Activated CD8-positive, alpha-beta T cell treated with anti-CD3 and anti-CD28 coated beads for 36 hours (primary cell): ENCODE results near the gene PTGES2. TPM values are rescaled to one million over a fixed set of nuclear protein-coding genes. Genes with fewer than 3 reads are reported as not detected.

Source experiments
- ATAC-seq: fragments of 200-7000 bp; cut with Tn5 transposase; one replicate; pipeline ENCODE4 v1.10.0; 2021; ENCODE audit warnings: mild to moderate bottlenecking, moderate library complexity
- CTCF ChIA-PET: fragments of 350-600 bp; sonication (Branson Sonifier 250); formaldehyde crosslinking; loops from one replicate; lab custom pipeline; 2021; ENCODE audit warnings: antibody characterized with exemption; lab: Charles Lee
- POLR2A ChIA-PET: fragments of 350-600 bp; sonication (Branson Sonifier 250); formaldehyde crosslinking; loops from one replicate; lab custom pipeline; 2021; ENCODE audit warnings: antibody characterized with exemption; lab: Charles Lee
- DNase-seq: peaks from one replicate; pipeline ENCODE4 v3.0.0-alpha.2; 2020
- H3K27ac Mint-ChIP-seq: one replicate; pipeline ENCODE4 v1.8.0; 2021; ENCODE audit warnings: mild to moderate bottlenecking, mixed read lengths
- H3K27me3 Mint-ChIP-seq: one replicate; pipeline ENCODE4 v1.8.0; 2021; ENCODE audit warnings: mixed read lengths
- H3K36me3 Mint-ChIP-seq: one replicate; pipeline ENCODE4 v1.8.0; 2021; ENCODE audit warnings: low read depth, mixed read lengths
- H3K4me1 Mint-ChIP-seq: one replicate; pipeline ENCODE4 v1.8.0; 2021; ENCODE audit warnings: low read depth, mixed read lengths
- H3K4me3 Mint-ChIP-seq: one replicate; pipeline ENCODE4 v1.8.0; 2021; ENCODE audit warnings: mild to moderate bottlenecking, moderate library complexity, mixed read lengths
- H3K9me3 Mint-ChIP-seq: one replicate; pipeline ENCODE4 v1.8.0; 2021; ENCODE audit warnings: mixed read lengths
- intact Hi-C: fragments of 100-400 bp; cut with micrococcal nuclease; formaldehyde crosslinking; loops from one replicate; pipeline ENCODE4 v1.10.0; 2022
- total RNA-seq, 2 experiments: library from RNA; stranded (reverse); gene quantifications; one replicate each; pipeline ENCODE4 v1.2.3, GENCODE V29; 2021
- TF ChIP-seq, protein P1 (sequence below): fragments of 200-600 bp; IDR thresholded peaks from one replicate; pipeline ENCODE4 v1.8.0; 2022; ENCODE audit warnings: antibody characterized with exemption, mild to moderate bottlenecking

The PTGES2 gene
- total RNA-seq, 2 experiments from 2014 or later = 40.8 to 49.5 TPM

DNA sequence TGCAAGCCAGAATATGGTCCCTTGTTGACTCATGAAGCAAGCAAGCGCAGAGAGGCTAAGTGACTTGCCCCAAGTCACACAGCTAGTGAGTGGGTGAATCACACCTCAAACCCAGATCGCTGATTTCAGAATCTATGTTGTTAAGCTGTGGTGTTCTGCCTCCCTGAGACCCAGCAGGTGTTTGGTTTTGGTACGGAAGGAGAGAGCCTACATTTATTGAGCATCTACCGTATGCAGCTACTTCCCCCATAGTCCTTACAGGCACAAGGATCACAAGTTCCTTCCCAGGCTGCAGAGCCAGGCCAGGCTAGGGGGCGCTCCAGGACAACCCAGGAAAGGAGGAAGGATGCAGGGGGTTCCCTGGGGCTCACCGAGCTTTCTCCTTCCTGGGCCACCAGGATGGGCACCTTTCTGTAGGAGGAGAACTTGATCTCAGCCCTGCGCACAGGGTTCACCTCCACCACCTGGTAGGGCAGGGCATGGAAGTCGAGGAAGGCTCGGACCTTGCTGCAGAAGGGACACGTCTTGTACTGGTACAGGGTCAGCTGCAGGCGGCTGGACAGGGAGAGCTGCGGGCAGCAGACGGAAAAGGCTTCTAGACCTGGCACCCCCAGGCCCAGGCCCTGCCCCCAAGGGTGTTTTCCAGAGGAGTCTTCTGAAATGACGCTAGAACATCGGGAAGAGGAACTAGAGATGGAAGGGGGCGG, 2.5 kb downstream of the PTGES2 start:
- CTCF ChIA-PET = interaction anchor here (0.8 to 5.2 kb wide), 4 partner anchors 7 to 182 kb away, joined by 3 to 40 read pairs (median 4); no protein-coding TSS in a partner anchor

DNA sequence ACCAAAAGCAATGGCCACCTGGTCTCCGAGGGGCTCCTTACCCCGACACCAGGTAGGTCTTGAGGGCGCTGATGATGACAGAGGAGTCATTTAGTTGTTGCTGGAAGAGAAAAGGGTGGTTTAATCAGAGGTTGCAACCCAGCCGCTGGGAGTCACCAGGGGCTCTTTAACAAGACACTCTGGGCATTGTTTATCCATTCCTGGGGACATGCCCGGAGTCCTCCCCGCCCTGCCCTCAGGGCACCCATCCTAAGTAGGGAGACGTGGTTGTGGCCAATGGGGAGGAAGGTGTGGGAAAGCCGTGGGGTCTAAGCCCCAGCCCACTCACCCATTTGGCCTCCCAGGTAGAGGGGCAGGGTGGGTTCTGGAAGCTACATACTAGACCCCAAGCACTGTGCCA, 3.1 kb downstream of the PTGES2 start:
- peaks cover 13% of the 10 kb centered on the region for H3K36me3 Mint-ChIP-seq
- intact Hi-C loops = no loop called here
- DNase-seq (no peak), ATAC-seq (no peak)
- no peak overlapping the region for H3K4me3 Mint-ChIP-seq
- H3K27me3 Mint-ChIP-seq = no peaks in the 10 kb centered on the region
- H3K4me1 Mint-ChIP-seq = peaks cover 27% of the 10 kb centered on the region
- H3K9me3 Mint-ChIP-seq = no peaks in the 10 kb centered on the region
- TF ChIP-seq, protein P1, sequence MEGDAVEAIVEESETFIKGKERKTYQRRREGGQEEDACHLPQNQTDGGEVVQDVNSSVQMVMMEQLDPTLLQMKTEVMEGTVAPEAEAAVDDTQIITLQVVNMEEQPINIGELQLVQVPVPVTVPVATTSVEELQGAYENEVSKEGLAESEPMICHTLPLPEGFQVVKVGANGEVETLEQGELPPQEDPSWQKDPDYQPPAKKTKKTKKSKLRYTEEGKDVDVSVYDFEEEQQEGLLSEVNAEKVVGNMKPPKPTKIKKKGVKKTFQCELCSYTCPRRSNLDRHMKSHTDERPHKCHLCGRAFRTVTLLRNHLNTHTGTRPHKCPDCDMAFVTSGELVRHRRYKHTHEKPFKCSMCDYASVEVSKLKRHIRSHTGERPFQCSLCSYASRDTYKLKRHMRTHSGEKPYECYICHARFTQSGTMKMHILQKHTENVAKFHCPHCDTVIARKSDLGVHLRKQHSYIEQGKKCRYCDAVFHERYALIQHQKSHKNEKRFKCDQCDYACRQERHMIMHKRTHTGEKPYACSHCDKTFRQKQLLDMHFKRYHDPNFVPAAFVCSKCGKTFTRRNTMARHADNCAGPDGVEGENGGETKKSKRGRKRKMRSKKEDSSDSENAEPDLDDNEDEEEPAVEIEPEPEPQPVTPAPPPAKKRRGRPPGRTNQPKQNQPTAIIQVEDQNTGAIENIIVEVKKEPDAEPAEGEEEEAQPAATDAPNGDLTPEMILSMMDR = no peak
- peak overlapping the region; percentile 43 for H3K27ac Mint-ChIP-seq
- CTCF ChIA-PET = interaction anchor here (0.8 to 1.4 kb wide), 3 partner anchors 17 to 181 kb away, joined by 3 to 4 read pairs (median 3); no protein-coding TSS in a partner anchor
- POLR2A ChIA-PET = interaction anchor here (1.4 kb wide), 1 partner anchor 19 kb away, joined by 4 read pairs; no protein-coding TSS in a partner anchor

More for the DNA sequence above, 2.5 kb downstream of the PTGES2 start:
- intact Hi-C loops = no loop called here
- Mint-ChIP-seq H3K27ac (peak overlapping the region; percentile 43), H3K9me3 (no peaks in the 10 kb centered on the region), H3K36me3 (peaks cover 13% of the 10 kb centered on the region), H3K4me3 (peak overlapping the region; percentile 92), H3K4me1 (peaks cover 29% of the 10 kb centered on the region), H3K27me3 (no peaks in the 10 kb centered on the region)
- DNase-seq = peak; percentile 73
- ATAC-seq = no peak
- TF ChIP-seq, protein P1 = no peak
- POLR2A ChIA-PET = interaction anchor here (1.0 to 1.4 kb wide), 3 partner anchors 19 to 58 kb away, joined by 3 to 4 read pairs (median 3); partner anchors contain the start of genes BBLN and NAIF1

GRCh38 chr9:128123451-128124080, 4.0 kb downstream of the PTGES2 start:
- Mint-ChIP-seq H3K4me1 (peaks cover 21% of the 10 kb centered on the region), H3K9me3 (no peaks in the 10 kb centered on the region), H3K4me3 (no peak overlapping the region), H3K36me3 (peaks cover 13% of the 10 kb centered on the region), H3K27me3 (no peaks in the 10 kb centered on the region), H3K27ac (no peak overlapping the region)
- intact Hi-C loops = no loop called here
- DNase-seq = no peak
- TF ChIP-seq, protein P1 = no peak
- POLR2A ChIA-PET = interaction anchor here (0.8 to 1.0 kb wide), 2 partner anchors 26 to 34 kb away, joined by 3 read pairs; no protein-coding TSS in a partner anchor
- no peak for ATAC-seq
- CTCF ChIA-PET = interaction anchor here (1.4 kb wide), 1 partner anchor 24 kb away, joined by 4 read pairs; no protein-coding TSS in a partner anchor

DNA sequence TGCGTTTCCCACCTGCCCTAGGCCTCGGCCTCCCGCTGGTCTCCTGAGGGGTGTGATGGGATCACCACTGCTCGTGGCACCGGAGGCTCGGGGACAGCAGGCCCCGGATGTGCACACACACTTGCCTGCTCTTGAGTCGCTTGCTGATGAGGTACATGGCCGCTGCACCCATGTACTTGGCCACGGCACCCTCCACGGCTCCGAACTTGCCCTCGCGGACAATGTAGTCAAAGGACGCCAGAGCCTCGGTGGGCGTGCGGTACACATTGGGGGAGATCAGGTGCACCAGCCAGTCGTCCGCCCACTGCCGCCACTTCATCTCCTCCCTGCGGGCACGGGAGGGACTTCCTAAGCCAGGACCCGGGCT, 4.7 kb downstream of the PTGES2 start:
- H3K4me1 Mint-ChIP-seq = peaks cover 20% of the 10 kb centered on the region
- TF ChIP-seq, protein P1 = no peak
- peaks cover 13% of the 10 kb centered on the region for H3K36me3 Mint-ChIP-seq
- H3K27ac Mint-ChIP-seq = no peak overlapping the region
- H3K9me3 Mint-ChIP-seq = no peaks in the 10 kb centered on the region
- no peaks in the 10 kb centered on the region for H3K27me3 Mint-ChIP-seq
- ATAC-seq = no peak
- no peak for DNase-seq
- CTCF ChIA-PET = no interaction called here
- POLR2A ChIA-PET = interaction anchor here (1.0 kb wide), 1 partner anchor 35 kb away, joined by 3 read pairs; no protein-coding TSS in a partner anchor
- intact Hi-C loops = no loop called here
- no peak overlapping the region for H3K4me3 Mint-ChIP-seq
